DMS79 treated with DMSO at 0.1 percent for 48 hours (cell line): ENCODE results near the gene TRPC4AP.
"Not testable (repeated sequence)": the region's sequence is repeated elsewhere in the genome, so short reads cannot be mapped to it uniquely, and the experiment has no call there.

Experiments used
- DNase-seq: peaks from one replicate; lab custom pipeline; 2025; lab: John Stamatoyannopoulos, UW

Gene TRPC4AP, protein sequence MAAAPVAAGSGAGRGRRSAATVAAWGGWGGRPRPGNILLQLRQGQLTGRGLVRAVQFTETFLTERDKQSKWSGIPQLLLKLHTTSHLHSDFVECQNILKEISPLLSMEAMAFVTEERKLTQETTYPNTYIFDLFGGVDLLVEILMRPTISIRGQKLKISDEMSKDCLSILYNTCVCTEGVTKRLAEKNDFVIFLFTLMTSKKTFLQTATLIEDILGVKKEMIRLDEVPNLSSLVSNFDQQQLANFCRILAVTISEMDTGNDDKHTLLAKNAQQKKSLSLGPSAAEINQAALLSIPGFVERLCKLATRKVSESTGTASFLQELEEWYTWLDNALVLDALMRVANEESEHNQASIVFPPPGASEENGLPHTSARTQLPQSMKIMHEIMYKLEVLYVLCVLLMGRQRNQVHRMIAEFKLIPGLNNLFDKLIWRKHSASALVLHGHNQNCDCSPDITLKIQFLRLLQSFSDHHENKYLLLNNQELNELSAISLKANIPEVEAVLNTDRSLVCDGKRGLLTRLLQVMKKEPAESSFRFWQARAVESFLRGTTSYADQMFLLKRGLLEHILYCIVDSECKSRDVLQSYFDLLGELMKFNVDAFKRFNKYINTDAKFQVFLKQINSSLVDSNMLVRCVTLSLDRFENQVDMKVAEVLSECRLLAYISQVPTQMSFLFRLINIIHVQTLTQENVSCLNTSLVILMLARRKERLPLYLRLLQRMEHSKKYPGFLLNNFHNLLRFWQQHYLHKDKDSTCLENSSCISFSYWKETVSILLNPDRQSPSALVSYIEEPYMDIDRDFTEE

DNA sequence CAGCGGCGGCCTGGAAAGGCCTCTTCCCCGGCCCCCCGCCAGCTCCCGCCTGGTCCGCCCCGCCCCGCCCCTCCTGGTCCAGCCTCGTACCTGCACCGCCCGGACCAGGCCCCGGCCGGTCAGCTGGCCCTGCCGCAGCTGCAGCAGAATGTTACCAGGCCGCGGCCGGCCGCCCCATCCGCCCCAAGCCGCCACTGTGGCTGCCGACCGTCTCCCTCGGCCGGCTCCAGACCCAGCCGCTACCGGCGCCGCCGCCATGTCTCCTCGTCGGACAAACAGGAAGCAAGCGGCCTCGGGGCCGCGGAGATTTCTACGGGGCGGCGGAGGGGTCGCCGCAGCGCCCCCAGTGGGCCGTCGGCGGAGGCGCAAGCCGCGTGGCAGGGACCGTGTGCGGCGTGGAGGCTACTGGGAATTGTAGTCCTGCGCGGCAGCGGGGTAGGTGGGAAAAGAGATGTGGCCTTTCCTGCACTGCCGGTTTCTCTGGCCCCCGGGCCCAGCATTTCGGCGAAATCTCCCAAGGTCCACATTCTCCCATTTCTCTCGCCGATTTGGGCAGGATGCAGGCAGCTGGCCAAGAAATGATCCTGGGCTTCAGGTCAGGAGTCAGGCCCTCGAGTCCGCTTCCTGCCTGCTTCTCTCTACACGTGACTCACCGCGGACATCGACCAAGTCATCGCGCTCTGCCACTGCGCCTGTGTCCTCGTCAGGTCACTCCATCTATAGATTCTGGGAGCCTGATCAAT is at the start of gene TRPC4AP:
TSS of gene TRPC4AP (minus strand) at position 284 of the 743 bp plus-strand sequence. CDS start at position 258, 26 bp downstream.
- DNase-seq, result peak; percentile 81

DNA sequence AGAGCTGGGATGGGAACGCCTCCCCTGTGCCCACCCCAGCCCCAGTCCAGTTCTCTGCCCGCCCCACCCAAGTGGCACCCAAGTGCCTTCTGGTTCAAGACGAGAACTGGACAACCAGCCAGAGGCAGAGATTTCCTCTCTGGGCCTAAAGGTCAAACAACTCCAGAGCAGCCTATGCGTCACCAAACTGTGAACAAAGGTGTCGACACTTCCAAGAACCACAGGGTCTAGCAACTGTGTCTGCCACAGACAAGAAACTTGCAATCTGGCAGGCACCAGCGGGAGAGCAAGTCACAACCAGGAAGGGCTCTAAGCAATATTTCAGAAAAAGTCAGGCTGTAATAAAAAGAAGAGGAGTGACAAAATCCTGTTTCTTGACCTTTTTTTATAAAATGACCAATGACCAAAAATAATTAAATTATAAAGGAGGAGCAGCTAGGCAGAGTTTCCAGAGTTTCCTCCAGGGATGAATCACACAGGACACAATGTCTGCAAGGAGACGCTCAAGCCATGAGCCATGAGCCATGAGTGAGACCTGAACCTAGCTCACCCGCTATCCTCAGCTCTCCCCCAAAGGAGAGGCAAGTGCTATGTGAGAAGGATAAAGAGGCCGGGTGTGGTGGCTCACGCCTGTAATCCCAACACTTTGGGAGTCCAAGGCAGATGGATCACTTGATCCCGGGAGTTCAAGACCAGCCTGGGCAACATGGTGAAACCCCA is 43.4 kb upstream of the TRPC4AP start:
- no peak for DNase-seq

- DNase-seq, result no peak
Measured at GRCh38 chr20:35134880-35135279, 42.3 kb upstream of the TRPC4AP start.

GRCh38 chr20:35134472-35134871 is 41.9 kb upstream of the TRPC4AP start:
- no peak for DNase-seq

DNA sequence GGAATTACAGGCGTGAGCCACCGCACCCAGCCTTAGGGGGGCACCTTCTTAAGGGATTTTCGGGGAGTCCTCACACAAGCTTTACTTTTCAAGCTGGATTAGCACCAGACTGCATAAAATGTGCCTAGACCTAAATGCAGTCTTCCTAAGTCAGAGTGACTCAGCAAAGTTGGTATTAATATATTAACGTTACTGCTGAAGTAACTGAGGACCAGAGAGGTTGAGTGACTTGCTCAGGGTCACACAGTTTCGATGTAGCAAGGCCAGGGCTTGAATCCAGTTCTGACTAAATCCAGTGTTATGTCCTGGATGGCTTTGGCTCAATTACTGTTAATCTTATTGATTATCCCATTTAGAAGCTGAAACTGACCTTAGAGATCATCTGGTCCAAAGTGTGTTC is 41.1 kb upstream of the TRPC4AP start:
- DNase-seq, result no peak

- DNase-seq, result no peak
Measured at GRCh38 chr20:35133031-35133430, 40.4 kb upstream of the TRPC4AP start.

DNA sequence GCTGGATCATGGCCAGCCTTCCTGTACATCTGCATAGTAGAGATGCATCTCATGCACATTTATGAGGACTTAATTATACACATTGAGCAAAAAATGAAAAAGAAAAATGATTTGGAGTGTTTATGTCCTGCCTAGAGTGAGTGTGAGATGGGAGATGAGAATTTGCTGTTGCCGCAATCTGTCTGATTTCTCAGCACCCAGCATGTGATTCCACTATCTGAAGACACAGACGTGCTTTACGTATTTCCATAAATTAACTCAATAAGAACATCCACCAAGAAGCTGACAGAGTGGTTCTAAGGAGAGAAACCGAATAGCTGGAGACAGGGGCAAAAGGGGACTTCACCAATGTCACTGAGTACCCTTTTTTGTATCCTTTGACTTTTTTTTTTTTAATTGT is 39.3 kb upstream of the TRPC4AP start:
- no peak for DNase-seq

GRCh38 chr20:35129647-35130069 is 37.1 kb upstream of the TRPC4AP start:
- DNase-seq, result no peak

- DNase-seq, result no peak
Measured at GRCh38 chr20:35125753-35126152, 33.1 kb upstream of the TRPC4AP start.

DNA sequence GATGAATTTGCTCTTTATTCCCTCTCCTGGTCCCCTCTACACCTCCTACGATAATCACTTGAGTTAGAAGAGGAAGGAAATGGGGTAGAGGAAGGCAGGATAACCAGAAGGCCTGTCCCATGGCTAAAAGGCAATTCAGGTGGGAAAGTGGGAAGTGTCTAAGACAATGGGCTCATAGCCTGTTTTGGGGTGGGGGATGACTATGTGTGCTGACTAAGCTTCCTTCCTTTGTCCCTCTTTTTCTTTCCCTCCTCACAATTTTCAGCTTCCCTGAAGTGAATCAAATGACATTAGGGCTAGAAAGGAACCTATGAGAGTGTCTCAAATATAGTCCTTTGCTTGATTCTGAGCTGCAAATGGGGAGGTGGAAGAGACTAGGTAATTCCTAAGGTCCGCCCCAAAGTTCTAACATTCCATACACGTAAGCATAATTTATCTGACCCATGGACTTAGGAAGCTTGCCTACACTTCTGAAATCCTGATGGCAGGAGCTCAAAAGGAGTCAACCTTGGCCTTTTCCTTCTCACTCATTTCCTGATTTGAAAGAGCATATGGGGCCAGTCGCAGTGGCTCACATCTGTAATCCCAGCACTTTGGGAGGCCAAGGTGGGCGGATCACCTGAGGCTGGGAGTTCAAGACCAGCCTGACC is 30.3 kb upstream of the TRPC4AP start:
- DNase-seq, result no peak

DNA sequence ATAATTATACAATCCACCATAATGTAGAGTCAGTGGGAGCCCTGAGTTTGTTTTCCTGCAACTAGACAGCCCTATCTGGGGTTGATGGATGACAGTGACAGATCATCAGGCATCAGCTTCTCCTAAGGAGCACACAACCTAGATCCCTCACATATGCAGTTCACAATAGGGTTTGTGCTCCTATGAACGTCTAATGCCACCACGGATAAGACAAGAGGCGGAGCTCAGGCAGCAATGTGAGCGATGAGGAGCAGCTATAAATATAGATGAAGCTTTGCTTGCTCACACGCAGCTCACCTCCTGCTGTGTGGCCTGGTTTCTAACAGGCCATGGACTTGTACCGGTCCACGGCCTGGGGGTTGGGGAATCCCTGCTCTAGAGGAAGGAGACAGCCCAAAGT is 28.6 kb upstream of the TRPC4AP start:
- no peak for DNase-seq

- DNase-seq, result no peak
Measured at GRCh38 chr20:35120012-35120701, 27.6 kb upstream of the TRPC4AP start.

GRCh38 chr20:35117629-35118028 is 25.0 kb upstream of the TRPC4AP start:
- no peak for DNase-seq

GRCh38 chr20:35117196-35117595 is 24.6 kb upstream of the TRPC4AP start:
- no peak for DNase-seq

- DNase-seq, result no peak
Measured at GRCh38 chr20:35116258-35116657, 23.7 kb upstream of the TRPC4AP start.

DNA sequence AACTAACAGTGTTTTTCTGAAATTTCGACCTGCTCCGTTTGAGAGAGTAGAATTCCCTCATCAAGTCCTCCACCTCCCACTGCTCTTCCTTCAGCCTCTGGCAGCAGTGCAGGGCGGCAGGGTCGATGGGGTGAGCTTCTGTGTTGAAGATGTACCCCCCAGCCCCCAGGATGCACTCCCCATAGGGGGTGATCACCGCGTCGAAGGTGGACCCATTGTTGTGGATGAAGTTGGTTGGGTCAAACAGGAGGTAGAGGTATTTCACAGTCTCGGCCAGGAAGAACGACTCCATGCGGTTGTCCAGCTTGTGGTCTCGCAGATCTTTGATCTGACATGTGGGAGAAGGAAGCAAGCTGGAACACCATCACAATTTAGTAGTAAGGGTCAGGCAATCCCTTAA is 23.0 kb upstream of the TRPC4AP start:
- no peak for DNase-seq

DNA sequence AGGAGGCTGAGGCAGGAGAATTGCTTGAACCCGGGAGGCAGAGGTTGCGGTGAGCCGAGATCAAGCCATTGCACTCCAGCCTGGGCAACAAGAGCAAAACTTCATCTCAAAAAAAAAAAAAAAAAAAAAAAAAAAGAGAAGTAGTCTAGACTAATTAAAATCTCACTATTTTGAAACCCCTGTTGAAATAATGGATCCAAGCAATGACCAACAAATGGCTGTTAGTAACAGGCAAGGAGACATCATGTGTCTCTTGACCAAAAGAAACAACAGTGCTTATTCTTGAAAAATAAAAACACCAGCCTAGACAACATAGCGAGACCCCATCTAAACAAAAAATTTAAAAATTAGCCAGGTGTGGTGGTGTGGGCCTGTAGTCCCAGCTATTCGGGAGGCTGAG is 19.7 kb upstream of the TRPC4AP start:
- not testable (repeated sequence) for DNase-seq

DNA sequence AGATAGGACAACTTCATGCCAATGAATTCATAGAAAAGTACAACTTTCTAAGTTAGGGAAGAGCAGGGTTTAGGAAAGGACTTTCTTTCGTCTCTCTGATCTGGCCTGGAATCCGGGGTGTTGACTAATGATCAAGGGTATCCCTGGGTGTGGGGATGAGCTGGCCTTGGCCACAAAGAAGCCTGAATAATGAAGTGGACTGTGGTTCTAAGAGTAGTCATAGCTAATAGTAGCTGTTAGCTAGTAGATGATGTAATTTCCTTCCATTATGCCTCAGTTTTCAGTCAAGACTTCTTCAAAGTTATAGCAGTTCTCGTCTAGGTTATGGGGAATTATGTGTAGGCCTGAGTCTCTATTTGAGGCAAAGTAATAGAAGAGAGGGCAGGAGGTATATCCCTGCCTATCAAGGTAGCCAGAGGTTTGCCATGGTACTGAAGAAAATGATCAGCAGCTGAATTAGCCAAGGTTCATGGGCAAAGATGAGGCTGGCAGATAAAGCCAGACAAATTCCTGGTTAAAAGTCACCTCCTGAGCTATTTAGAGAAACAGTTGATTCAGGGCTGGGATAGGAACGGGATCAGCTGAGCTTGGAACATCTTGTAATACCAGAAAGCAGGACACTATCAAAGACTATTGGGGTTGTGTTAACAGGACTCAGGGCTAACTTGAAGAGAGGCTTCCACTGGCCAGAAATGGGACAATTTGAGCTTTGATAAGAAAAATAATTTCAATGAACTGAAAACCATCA is 18.7 kb upstream of the TRPC4AP start:
- no peak for DNase-seq

- no peak for DNase-seq
Measured at GRCh38 chr20:35108921-35109320, 16.3 kb upstream of the TRPC4AP start.

DNA sequence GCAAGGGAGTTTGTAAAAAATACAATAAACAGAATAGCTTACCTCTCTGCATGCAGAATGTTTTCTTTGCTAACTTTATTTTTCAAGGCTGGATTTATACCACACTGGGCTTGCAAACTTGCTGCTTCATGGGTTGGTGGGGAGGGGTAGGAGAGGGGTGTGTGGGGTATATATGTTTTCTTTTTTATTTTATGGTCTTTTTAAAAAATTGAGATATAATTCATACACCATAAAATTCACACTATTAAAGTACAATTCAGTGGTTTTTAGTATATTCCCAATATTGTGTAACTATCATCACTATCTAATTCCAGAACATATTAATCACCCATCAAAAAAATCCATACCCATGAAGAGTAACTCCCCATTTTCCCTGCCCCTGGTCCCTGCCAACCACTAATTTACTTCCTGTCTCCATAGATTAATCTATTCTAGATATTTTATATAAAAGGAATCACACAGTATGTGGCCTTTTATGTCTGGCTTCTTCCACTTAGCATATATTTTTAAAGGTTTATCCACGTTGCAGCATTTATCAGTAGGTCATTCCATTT is 14.3 kb upstream of the TRPC4AP start:
- no peak for DNase-seq
